Measurements from ENCODE around the gene C6orf118. TPM values are rescaled to one million over a fixed set of nuclear protein-coding genes. Genes with fewer than 3 reads are reported as not detected.

The C6orf118 gene
- total RNA-seq, 1 donor from 2014 or later: not detected

DNA sequence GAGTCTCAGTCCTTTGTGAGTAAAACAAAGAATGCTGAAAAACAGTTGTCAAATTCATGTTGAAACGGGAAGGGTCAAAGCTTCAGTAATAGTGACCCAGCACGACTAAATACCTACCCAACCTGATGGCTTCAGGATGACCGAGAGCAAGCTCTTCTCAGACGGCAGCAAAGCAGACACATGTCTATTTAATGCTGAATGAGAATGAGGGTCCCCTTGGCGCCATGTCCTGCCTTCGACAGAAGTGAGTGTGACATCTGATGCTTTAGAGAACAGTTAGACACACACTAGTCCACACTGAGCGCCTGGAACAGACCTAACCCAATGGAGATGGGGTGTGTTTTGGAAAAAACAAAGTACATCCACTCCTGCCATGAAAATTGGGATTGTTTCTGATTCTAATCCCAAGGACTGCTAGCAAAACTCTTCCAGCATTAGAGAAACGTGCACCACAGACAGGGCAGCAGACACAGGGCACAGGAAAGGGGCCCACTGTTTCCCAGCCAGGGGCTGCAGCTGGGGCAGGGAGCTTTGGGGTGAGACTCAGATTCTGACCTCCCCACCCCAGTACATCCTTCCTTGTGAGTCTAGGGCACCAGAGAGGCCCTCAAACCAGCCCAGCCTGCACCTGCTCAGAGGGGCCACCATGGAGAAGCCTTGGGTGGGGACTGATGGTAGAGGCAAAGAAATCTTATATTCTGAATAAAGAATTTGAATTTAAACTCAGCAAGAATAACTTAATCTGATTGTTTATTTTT is 76.5 kb downstream of the C6orf118 start:
- Mint-ChIP-seq H3K4me3 (ENCODE audit: low read depth) (no peak overlapping the region), H3K36me3 (ENCODE audit: low read depth) (no peaks in the 10 kb centered on the region), H3K4me1 (ENCODE audit: low read depth) (no peaks in the 10 kb centered on the region), H3K27ac (no peak overlapping the region), H3K9me3 (peaks cover 44% of the 10 kb centered on the region), H3K27me3 (ENCODE audit: low read depth) (no peaks in the 10 kb centered on the region)
- intact Hi-C loops (cut with micrococcal nuclease): no loop called here
- no peak for DNase-seq (ENCODE audit: low spot score)

DNA sequence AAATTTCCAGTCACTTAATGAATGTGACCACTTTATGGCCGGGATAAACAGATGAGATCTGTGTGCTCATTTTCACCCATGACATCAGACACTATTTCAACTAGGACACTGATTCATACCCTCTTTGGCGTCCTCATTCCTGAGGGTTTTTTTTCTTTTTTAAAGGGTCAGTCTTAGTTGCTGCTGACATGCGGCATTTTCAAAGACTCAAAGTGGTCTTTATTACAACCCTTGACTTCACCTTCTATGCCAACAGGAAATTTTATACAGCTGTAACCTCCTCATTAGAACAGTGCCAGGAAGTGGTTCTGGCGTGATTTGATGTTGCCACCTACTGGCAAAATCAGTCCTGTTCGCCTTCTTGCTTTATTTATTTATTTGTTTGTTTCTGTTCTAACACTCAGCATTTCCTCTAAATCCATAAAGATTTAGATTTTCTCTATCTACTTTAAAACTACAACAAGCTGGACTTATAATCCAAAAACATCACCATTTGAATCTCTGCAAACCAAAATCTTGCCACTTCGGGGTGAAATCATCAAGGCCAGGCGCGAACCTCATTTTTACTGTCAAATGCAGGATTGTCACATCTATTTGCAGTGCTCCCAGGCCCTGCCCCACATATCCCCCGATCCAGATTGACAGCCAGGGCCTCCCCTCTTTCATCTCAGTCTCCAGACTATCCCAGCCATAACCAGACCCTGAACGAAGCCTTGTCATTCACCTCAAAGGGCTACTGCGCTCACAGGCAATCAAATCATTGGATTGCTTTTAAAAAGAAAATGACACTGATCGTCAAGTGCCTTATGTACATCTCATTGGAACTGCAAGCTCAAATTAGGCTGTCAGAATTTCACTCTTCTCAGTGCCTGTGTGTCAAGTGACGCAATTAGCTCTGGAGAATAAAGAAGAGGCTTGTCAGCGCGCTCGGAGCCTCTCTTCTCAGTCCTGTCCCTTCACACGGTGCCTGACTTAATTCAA is 77.5 kb downstream of the C6orf118 start:
- Mint-ChIP-seq H3K9me3 (peaks cover 46% of the 10 kb centered on the region), H3K27ac (no peak overlapping the region), H3K4me1 (ENCODE audit: low read depth) (no peaks in the 10 kb centered on the region), H3K27me3 (ENCODE audit: low read depth) (no peaks in the 10 kb centered on the region), H3K4me3 (ENCODE audit: low read depth) (no peak overlapping the region), H3K36me3 (ENCODE audit: low read depth) (no peaks in the 10 kb centered on the region)
- intact Hi-C loops (cut with micrococcal nuclease): no loop called here
- no peak for DNase-seq (ENCODE audit: low spot score)

DNA sequence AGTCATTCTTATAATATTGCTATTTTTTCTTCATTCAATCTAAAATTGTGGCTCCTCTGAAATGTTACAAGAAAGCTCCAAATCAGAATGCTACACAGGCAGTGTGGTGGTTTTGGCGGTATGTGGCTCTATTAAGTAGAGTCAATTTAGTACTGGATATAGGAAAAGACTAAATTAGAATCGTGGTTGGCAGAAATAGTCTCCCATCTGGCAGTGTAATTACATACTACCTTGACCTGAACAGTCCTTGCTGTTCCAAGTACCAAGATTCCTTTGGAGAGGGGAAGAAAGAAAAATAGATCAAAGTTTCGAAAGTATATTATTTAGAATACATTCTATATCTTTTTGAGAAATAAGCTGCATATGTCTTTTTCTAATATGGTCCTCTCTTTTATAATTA is 78.2 kb downstream of the C6orf118 start:
- Mint-ChIP-seq H3K4me1 (ENCODE audit: low read depth) (no peaks in the 10 kb centered on the region), H3K36me3 (ENCODE audit: low read depth) (no peaks in the 10 kb centered on the region), H3K9me3 (peaks cover 44% of the 10 kb centered on the region), H3K27me3 (ENCODE audit: low read depth) (no peaks in the 10 kb centered on the region), H3K27ac (no peak overlapping the region), H3K4me3 (ENCODE audit: low read depth) (no peak overlapping the region)
- intact Hi-C loops (cut with micrococcal nuclease): no loop called here
- DNase-seq (ENCODE audit: low spot score): no peak

Measured in activated T-helper 2 cell treated with anti-CD3 and anti-CD28 coated beads, Interferon-gamma antibody, Interleukin-2, Interleukin-4, amounts not matched to agents 10 μg/mL and 5 μg/mL and 100 μg/mL, durations not matched to agents 14 hours and 24 hours and 36 hours (primary cell).